SK-N-SH (cell line): ENCODE data around the gene FAM222B. TPM values are rescaled to one million over a fixed set of nuclear protein-coding genes. Genes with fewer than 3 reads are reported as not detected.

Experiments
- CTCF ChIA-PET: fragments of 300-600, 350-600 bp; formaldehyde crosslinking; extraction: SDS; loops from one replicate; lab custom pipeline; 2021; lab: Yijun Ruan, JAX
- POLR2A ChIA-PET: fragments of 350-600 bp; sonication (Branson Sonifier 250); formaldehyde crosslinking; extraction: SDS; loops from one replicate; lab custom pipeline; 2020; ENCODE audit warnings: antibody characterized with exemption, inconsistent platforms; lab: Yijun Ruan, JAX
- DNase-seq: peaks from one replicate; pipeline ENCODE4 v3.0.0; 2012
- H2AFZ ChIP-seq: fragments of 200-600 bp; sonication (generic); 2 replicates; pipeline ENCODE4 v1.8.1; 2016; ENCODE audit warnings: antibody characterized with exemption, mild to moderate bottlenecking, low read depth
- H3F3A ChIP-seq: fragments of 200-600 bp; sonication (generic); replicated peaks from 2 replicates; pipeline ENCODE3; 2016; ENCODE audit warnings: antibody characterized with exemption, mild to moderate bottlenecking; ENCODE audit not compliant: insufficient read depth
- H3K27ac ChIP-seq, 2 experiments: fragments of 200-500 bp in 1 of 2; fragments of 200-600 bp in 1 of 2; sonication (Bioruptor generic) in 1 of 2; sonication (generic), shearing (Covaris generic) in 1 of 2; 2 replicates each; pipeline versions ENCODE4 v1.5.1 to v1.6.1; 2014 to 2016; ENCODE audit warnings: low read depth in 2 of 2, inconsistent platforms in 1 of 2, low read length in 1 of 2, mild to moderate bottlenecking in 1 of 2, mixed read lengths in 1 of 2
- H3K27me3 ChIP-seq: fragments of 200-600 bp; sonication (generic), shearing (Covaris generic); 2 replicates; pipeline ENCODE4 v1.6.1; 2016; ENCODE audit warnings: mixed run types; ENCODE audit not compliant: insufficient read depth
- H3K36me3 ChIP-seq, 2 experiments: fragments of 200-500 bp in 1 of 2; fragments of 200-600 bp in 1 of 2; sonication (Bioruptor generic) in 1 of 2; sonication (generic) in 1 of 2; replicated peaks in 1 of 2; 2 replicates each; pipeline versions ENCODE3 to v1.5.1; 2014 to 2016; ENCODE audit warnings: low read length in 1 of 2, mild to moderate bottlenecking in 1 of 2; ENCODE audit not compliant: insufficient read depth in 2 of 2, control insufficient read depth in 1 of 2
- H3K4me1 ChIP-seq, 2 experiments: fragments of 200-500 bp in 1 of 2; fragments of 200-600 bp in 1 of 2; sonication (Bioruptor generic) in 1 of 2; sonication (generic), shearing (Covaris generic) in 1 of 2; 2 replicates each; pipeline versions ENCODE4 v1.5.1 to v1.6.1; 2014 to 2016; ENCODE audit warnings: low read depth in 1 of 2, low read length in 1 of 2, mixed run types in 1 of 2; ENCODE audit not compliant: insufficient read depth in 2 of 2, control insufficient read depth in 1 of 2
- H3K4me2 ChIP-seq: fragments of 200-600 bp; sonication (generic), shearing (Covaris generic); 2 replicates; pipeline ENCODE4 v1.6.1; 2017; ENCODE audit warnings: mixed run types
- H3K4me3 ChIP-seq, 2 experiments: fragments of 200-500 bp in 1 of 2; fragments of 200-600 bp in 1 of 2; sonication (Bioruptor generic) in 1 of 2; sonication (generic), shearing (Covaris generic) in 1 of 2; 2 replicates each; pipeline versions ENCODE4 v1.5.1 to v1.8.1; 2014 to 2016; ENCODE audit warnings: low read depth in 2 of 2, inconsistent platforms in 1 of 2, low read length in 1 of 2, mild to moderate bottlenecking in 1 of 2, mixed read lengths in 1 of 2, moderate library complexity in 1 of 2
- H3K79me2 ChIP-seq: fragments of 200-600 bp; sonication (generic); 2 replicates; pipeline ENCODE4 v1.8.1; 2017; ENCODE audit warnings: mild to moderate bottlenecking; ENCODE audit not compliant: insufficient read depth
- H3K9ac ChIP-seq: fragments of 200-600 bp; sonication (generic); 2 replicates; pipeline ENCODE4 v1.6.1; 2017; ENCODE audit warnings: mixed run types
- H3K9me2 ChIP-seq: fragments of 200-600 bp; sonication (generic); 2 replicates; pipeline ENCODE4 v1.6.1; 2017; ENCODE audit warnings: mixed run types
- H3K9me3 ChIP-seq: fragments of 200-600 bp; sonication (generic); 2 replicates; pipeline ENCODE4 v1.6.1; 2017; ENCODE audit warnings: mixed run types, mild to moderate bottlenecking, moderate library complexity
- H4K20me1 ChIP-seq: fragments of 200-600 bp; sonication (generic); 2 replicates; pipeline ENCODE4 v1.6.1; 2017; ENCODE audit warnings: mild to moderate bottlenecking, mixed run types; ENCODE audit not compliant: insufficient read depth
- CTCF ChIP-seq: fragments of 200-600 bp; sonication (generic); IDR thresholded peaks from 2 replicates; pipeline ENCODE4 v1.6.1; 2017; ENCODE audit warnings: antibody characterized with exemption, mild to moderate bottlenecking, moderate library complexity
- FOXJ3 ChIP-seq: sonication (generic); formaldehyde crosslinking; IDR thresholded peaks from 2 replicates; pipeline ENCODE4 v1.5.1; 2020; ENCODE audit warnings: mild to moderate bottlenecking, missing genetic modification reagents
- GABPA ChIP-seq: IDR thresholded peaks from 2 replicates; pipeline ENCODE4 v1.4.0; 2012; ENCODE audit warnings: low read depth, mild to moderate bottlenecking
- JUND ChIP-seq: IDR thresholded peaks from 2 replicates; pipeline ENCODE4 v1.4.0; 2012
- MAX ChIP-seq: IDR thresholded peaks from 2 replicates; pipeline ENCODE4 v1.4.0; 2012; ENCODE audit warnings: low read depth
- MXI1 ChIP-seq: IDR thresholded peaks from 2 replicates; pipeline ENCODE4 v1.6.1; 2012; ENCODE audit warnings: mild to moderate bottlenecking, low read depth, low read length, improper control_type of control experiment
- NFIC ChIP-seq: IDR thresholded peaks from 2 replicates; pipeline ENCODE4 v1.4.0; 2012; ENCODE audit warnings: borderline replicate concordance
- POLR2AphosphoS5 ChIP-seq: IDR thresholded peaks from 2 replicates; pipeline ENCODE4 v1.6.1; 2012; ENCODE audit warnings: low read depth, low read length
- RAD21 ChIP-seq: IDR thresholded peaks from 2 replicates; pipeline ENCODE4 v1.6.1; 2012; ENCODE audit warnings: mild to moderate bottlenecking, low read length
- RCOR1 ChIP-seq: fragments of 150-350 bp; IDR thresholded peaks from 2 replicates; pipeline ENCODE4 v1.6.1; 2017; ENCODE audit warnings: antibody characterized with exemption, low read length
- RFX5 ChIP-seq: IDR thresholded peaks from 2 replicates; pipeline ENCODE4 v1.6.1; 2012; ENCODE audit warnings: mild to moderate bottlenecking, improper control_type of control experiment, low read length
- RXRA ChIP-seq: IDR thresholded peaks from 2 replicates; pipeline ENCODE4 v1.4.0; 2012; ENCODE audit warnings: low read depth, mild to moderate bottlenecking, borderline replicate concordance
- SIN3A ChIP-seq: IDR thresholded peaks from 2 replicates; pipeline ENCODE4 v1.6.1; 2012; ENCODE audit warnings: low read depth, mild to moderate bottlenecking, low read length, moderate library complexity, borderline replicate concordance
- TEAD4 ChIP-seq: IDR thresholded peaks from 2 replicates; pipeline ENCODE4 v1.4.0; 2012; ENCODE audit warnings: mild to moderate bottlenecking, borderline replicate concordance; ENCODE audit not compliant: insufficient read depth
- USF1 ChIP-seq: IDR thresholded peaks from 2 replicates; pipeline ENCODE4 v1.4.0; 2012; ENCODE audit warnings: low read depth, borderline replicate concordance
- YY1 ChIP-seq: IDR thresholded peaks from 2 replicates; pipeline ENCODE4 v1.4.0; 2012; ENCODE audit warnings: low read depth, mild to moderate bottlenecking
- ZBTB33 ChIP-seq: IDR thresholded peaks from 2 replicates; pipeline ENCODE4 v1.4.0; 2012; ENCODE audit warnings: low read depth, borderline replicate concordance
- WGBS: methylation state at CpG from one replicate; pipeline ENCODE4 v1.1.6; 2017; ENCODE audit warnings: low lambda C conversion rate; 5-methylcytosine and 5-hydroxymethylcytosine counted together
- polyA plus RNA-seq, 3 experiments: library from polyadenylated mRNA; depleted of rRNA; stranded (reverse); fragments of >200 nt; gene quantifications; 2 replicates each; pipeline ENCODE4 v1.2.3, GENCODE V29; 2012
- TF ChIP-seq, protein P1 (sequence below): fragments of 150-350 bp; IDR thresholded peaks from 2 replicates; pipeline ENCODE4 v1.6.1; 2016; ENCODE audit warnings: mild to moderate bottlenecking, low read depth, low read length
- TF ChIP-seq, protein P2 (sequence below): IDR thresholded peaks from 2 replicates; pipeline ENCODE4; 2012

The FAM222B gene
- polyA plus RNA-seq, 1 of the 3 experiments (the other 2 are of a cell fraction), result 9.0 TPM

DNA sequence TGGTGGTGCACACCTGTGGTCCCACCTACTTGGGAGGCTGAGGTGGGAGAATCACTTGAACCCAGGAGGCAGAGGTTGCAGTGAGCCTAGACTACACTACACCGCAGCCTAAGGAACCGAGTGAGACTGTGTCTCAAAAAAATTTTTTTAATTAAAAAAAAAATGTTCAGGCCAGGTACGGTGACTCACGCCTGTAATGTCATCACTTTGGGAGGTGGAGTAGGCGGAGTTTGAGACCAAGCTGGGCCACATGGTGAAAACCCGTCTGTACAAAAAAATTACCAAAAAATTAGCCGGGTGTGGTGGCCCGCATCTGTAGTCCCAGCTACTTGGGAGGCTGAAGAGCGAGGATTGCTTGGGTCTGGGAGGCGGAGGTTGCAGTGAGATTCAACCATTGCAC lies 3.6 kb upstream of the FAM222B start:
- Histone ChIP-seq H2AFZ (no peak overlapping the region), H3F3A (no peaks in the 10 kb centered on the region), H3K27ac (no peak overlapping the region), H3K4me3 (no peak overlapping the region), H3K27me3 (no peaks in the 10 kb centered on the region), H3K9me2 (no peaks in the 10 kb centered on the region), H4K20me1 (no peaks in the 10 kb centered on the region), H3K79me2 (peaks cover 13% of the 10 kb centered on the region), H3K36me3 (no peaks in the 10 kb centered on the region), H3K4me1 (peaks cover 0 to 3% of the 10 kb centered on the region in 2 experiments; a peak in 1 of 4 replicates), H3K4me2 (no peak overlapping the region), H3K9me3 (no peaks in the 10 kb centered on the region), H3K9ac (no peak overlapping the region)
- POLR2A ChIA-PET, result no interaction called here
- DNase-seq, result no peak
- 91% methylated on average over 10 of the region's 10 CpGs for WGBS
- no peak for TF ChIP-seq NFIC
- no peak for TF ChIP-seq ZBTB33
- TF ChIP-seq SIN3A, result no peak
- no peak for TF ChIP-seq TEAD4
- no peak for TF ChIP-seq CTCF
- TF ChIP-seq, protein P1, sequence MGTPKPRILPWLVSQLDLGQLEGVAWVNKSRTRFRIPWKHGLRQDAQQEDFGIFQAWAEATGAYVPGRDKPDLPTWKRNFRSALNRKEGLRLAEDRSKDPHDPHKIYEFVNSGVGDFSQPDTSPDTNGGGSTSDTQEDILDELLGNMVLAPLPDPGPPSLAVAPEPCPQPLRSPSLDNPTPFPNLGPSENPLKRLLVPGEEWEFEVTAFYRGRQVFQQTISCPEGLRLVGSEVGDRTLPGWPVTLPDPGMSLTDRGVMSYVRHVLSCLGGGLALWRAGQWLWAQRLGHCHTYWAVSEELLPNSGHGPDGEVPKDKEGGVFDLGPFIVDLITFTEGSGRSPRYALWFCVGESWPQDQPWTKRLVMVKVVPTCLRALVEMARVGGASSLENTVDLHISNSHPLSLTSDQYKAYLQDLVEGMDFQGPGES, result no peak
- no peak for TF ChIP-seq GABPA
- no peak for TF ChIP-seq JUND
- no peak for TF ChIP-seq FOXJ3 (CRISPR knock-in tag)
- no peak for TF ChIP-seq YY1
- no peak for TF ChIP-seq RXRA
- no peak for TF ChIP-seq POLR2AphosphoS5
- TF ChIP-seq, all 33 proteins: peak for 0
- CTCF ChIA-PET, result interaction anchor here (1.4 kb wide), 1 partner anchor 56 kb away, joined by 3 read pairs; the partner anchor contains the start of gene DHRS13

DNA sequence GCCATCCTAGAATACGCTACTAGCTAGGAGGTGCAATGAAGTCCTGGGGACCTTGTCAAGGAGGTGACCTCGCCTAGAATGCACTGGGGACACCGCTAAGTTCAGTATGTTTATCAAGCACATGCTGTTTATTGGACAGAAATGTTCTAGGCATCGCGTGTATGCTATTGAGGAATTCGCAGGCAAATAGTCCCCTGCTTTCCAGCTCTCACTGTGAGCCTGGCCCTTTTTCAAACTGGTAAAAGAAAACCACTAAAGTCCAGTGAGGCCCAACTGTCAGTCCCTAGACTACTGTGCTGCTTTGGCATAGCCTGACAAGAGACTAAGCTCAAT lies 1.2 kb upstream of the FAM222B start:
- Histone ChIP-seq H3K9ac (no peak overlapping the region), H3K36me3 (no peaks in the 10 kb centered on the region), H3K4me3 (no peak overlapping the region), H3K27ac (no peak overlapping the region), H3K4me1 (peaks cover 3 to 5% of the 10 kb centered on the region in 2 experiments; a peak in 1 of 4 replicates), H3K9me3 (no peaks in the 10 kb centered on the region), H4K20me1 (no peaks in the 10 kb centered on the region), H3K4me2 (no peak overlapping the region), H3K79me2 (peaks cover 36% of the 10 kb centered on the region), H3F3A (no peaks in the 10 kb centered on the region), H3K9me2 (no peaks in the 10 kb centered on the region), H2AFZ (no peak overlapping the region), H3K27me3 (no peaks in the 10 kb centered on the region)
- CTCF ChIA-PET, result interaction anchor here (1.2 to 4.6 kb wide), 3 partner anchors 79 to 117 kb away, joined by 5 to 27 read pairs (median 5); partner anchors contain the start of gene TLCD1
- POLR2A ChIA-PET, result no interaction called here
- no peak for DNase-seq
- WGBS, result 95% methylated on average over 6 of the region's 6 CpGs
- no peak for TF ChIP-seq RCOR1
- no peak for TF ChIP-seq MXI1
- no peak for TF ChIP-seq FOXJ3 (CRISPR knock-in tag)
- TF ChIP-seq USF1, result no peak
- no peak for TF ChIP-seq RAD21
- no peak for TF ChIP-seq RXRA
- TF ChIP-seq CTCF, result no peak
- no peak for TF ChIP-seq MAX
- no peak for TF ChIP-seq JUND
- TF ChIP-seq RFX5, result no peak
- TF ChIP-seq NFIC, result no peak
- TF ChIP-seq, protein P2, sequence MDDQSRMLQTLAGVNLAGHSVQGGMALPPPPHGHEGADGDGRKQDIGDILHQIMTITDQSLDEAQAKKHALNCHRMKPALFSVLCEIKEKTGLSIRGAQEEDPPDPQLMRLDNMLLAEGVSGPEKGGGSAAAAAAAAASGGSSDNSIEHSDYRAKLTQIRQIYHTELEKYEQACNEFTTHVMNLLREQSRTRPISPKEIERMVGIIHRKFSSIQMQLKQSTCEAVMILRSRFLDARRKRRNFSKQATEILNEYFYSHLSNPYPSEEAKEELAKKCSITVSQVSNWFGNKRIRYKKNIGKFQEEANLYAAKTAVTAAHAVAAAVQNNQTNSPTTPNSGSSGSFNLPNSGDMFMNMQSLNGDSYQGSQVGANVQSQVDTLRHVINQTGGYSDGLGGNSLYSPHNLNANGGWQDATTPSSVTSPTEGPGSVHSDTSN, result no peak
